OCI-LY1 (cell line): ENCODE data around the gene KRT78.

Experiments used
- CTCF ChIP-seq: fragments of 200-600 bp; sonication (generic), shearing (Covaris generic); IDR thresholded peaks from 2 replicates; pipeline ENCODE4 v1.5.1; 2017; ENCODE audit warnings: mild to moderate bottlenecking, antibody characterized with exemption, low read length, moderate library complexity, mixed read lengths
- EZH2 ChIP-seq: fragments of 200-600 bp; sonication (generic), shearing (Covaris generic); IDR thresholded peaks from 2 replicates; pipeline ENCODE4 v1.8.0; 2017; ENCODE audit warnings: borderline replicate concordance, mixed run types, mild to moderate bottlenecking, antibody characterized with exemption, low read length, moderate library complexity, mixed read lengths

DNA sequence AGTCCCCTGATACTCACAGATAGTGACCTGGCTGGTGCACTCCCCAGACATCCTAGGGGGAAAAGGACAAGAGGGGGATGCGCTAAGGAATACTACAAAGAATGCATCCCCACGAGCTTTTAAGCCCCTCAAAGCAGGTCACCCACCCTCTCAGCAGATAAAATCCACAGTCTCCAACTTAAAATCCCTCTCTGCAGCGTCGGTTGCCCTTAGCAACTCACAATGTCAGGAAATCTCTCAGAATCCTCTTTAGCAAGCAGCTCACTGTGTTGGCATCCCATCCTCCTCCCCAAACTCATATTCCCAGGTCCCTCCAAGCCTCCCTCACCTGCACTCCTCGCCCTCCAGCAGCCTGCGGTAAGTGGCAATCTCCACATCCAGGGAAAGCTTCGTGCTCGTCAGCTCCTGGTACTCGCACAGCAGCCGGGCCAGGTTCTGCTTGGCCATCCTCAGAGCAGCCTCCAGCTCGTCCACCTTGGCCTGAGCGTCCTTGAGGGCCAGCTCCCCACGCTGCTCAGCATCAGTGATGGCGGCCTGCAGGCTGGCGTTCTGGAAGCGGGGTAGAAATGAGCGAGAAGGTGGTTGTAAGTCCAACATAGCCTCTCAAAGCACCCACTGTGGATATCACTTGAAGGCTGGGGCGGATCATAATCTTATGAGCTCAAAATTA, 9.2 kb downstream of the KRT78 start:
- no peak for TF ChIP-seq CTCF
- no peak for TF ChIP-seq EZH2
